KOPT-K1 (cell line): ENCODE measurements around the gene FRMD4B.
A peak's percentile ranks its signal among the peaks of the same experiment; 100 is the strongest.

ENCODE experiments used
- H3K27ac ChIP-seq: fragments of 200-600 bp; sonication (generic); 2 replicates; pipeline ENCODE4 v1.5.1; 2016; ENCODE audit warnings: antibody characterized with exemption, mild to moderate bottlenecking, low read depth, low read length; ENCODE audit not compliant: poor library complexity, severe bottlenecking
- H3K36me3 ChIP-seq: fragments of 200-600 bp; sonication (generic); 2 replicates; pipeline ENCODE4 v1.5.1; 2017; ENCODE audit warnings: antibody characterized with exemption, mild to moderate bottlenecking, low read length, moderate library complexity; ENCODE audit not compliant: insufficient read depth
- H3K9me3 ChIP-seq: fragments of 200-600 bp; sonication (generic); 2 replicates; pipeline ENCODE4 v1.5.1; 2017; ENCODE audit warnings: antibody characterized with exemption, low read length, mild to moderate bottlenecking; ENCODE audit not compliant: insufficient read depth, poor library complexity, severe bottlenecking

Gene FRMD4B

DNA sequence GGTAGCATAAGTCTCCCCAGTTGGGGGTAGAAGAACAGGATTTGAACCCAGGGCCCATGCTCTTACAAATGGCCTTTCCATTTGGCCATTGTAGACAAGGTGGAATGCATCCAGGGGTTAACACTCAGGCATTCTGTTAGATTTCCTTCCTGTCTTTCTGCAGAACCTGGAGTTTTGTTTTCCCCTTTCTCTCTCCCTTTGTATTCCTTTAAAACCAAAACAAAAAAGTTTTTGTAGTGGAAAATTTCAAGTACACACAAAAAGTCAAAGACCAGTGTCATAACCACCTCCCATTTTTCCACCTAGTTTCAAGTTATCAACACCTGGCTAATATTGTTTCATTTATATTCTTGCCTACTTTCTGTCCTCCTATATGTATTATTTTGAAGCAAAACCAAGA lies 26.0 kb downstream of the FRMD4B start:
- no peak overlapping the region for H3K27ac ChIP-seq
- H3K9me3 ChIP-seq = no peaks in the 10 kb centered on the region
- no peaks in the 10 kb centered on the region for H3K36me3 ChIP-seq

DNA sequence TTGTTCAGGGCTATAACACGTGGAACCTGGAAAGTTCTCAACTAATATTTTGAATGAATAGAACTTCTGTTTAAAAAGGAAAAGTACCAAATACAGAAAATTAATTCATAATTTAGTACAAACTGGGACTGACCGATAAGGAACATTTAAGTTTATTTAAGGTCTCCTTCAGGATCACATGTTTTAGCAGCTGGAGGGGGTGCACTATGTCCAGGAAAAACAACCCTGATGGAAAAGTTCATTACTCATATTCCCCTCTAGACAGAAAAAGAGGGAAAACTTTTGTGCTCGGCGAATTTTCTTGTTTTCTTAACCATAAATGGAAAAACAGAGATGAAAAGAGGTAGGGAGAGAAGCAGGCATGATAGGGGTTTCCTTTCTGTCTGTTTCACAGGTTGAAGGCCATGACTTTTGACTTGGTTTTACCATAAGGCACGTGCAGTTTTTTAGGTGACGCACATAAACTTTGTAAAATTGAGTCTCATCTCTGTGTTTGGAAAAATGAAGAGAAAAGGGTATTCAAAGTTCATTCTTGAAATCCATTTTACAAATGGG lies 26.5 kb downstream of the FRMD4B start:
- Histone ChIP-seq H3K27ac (no peak overlapping the region), H3K9me3 (no peaks in the 10 kb centered on the region), H3K36me3 (no peaks in the 10 kb centered on the region)

DNA sequence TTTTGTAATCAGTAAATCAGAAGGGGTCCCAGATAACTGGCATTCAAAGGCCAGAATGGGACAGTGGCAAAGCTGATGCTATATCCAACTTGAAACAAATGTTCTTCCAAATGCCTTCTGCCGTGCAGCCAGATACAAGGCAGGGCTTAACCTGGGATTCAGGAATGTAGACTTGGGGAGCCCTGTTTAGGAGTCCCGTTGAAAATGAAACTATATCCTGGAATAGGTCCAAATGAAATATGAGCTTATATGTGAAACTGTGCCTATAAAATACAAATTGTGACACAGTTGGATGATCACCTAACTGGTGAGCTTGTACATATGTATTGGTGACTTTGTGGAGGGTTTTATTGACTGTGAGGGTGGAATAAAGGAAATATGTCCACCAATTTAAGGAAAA lies 28.7 kb downstream of the FRMD4B start:
- Histone ChIP-seq H3K9me3 (no peaks in the 10 kb centered on the region), H3K36me3 (no peaks in the 10 kb centered on the region), H3K27ac (no peak overlapping the region)

DNA sequence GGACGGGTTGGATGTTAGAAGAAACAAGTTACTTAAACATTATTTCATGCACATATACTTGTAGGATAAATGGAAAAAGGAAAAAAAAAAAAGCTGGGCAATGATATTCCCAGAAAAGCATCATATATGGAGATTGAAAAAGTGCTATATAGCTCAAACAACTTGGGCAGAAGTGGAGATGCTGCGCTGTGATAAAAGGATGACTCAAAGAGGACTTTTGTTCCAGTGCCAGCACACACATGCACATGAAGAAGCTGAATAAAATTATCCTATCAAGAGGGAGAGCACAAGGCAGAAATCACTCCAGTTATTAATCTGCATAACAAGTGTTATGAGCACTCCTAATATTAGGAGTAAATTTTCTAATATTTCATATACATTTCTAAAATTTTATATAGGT lies 30.9 kb downstream of the FRMD4B start:
- H3K27ac ChIP-seq = no peak overlapping the region
- H3K36me3 ChIP-seq = no peaks in the 10 kb centered on the region
- no peaks in the 10 kb centered on the region for H3K9me3 ChIP-seq

DNA sequence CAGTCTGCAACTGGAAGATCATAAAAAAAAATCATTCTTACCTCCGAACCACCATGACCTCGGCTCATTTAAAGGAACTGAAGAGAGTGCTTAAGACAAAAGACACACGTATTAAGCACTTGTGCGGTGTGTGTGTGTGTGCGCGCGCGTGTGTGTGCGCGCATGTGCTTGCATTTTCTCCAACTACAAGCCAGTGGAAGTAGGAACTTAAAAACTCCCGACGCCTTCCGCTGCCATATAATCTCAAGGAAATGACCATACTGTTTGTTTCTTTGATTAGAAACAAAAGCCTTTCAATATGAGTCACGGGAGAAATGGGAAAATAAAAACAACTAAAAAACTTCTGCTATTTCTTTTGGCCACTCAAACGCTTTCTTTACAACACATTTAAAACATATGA lies 32.4 kb downstream of the FRMD4B start:
- Histone ChIP-seq H3K9me3 (no peaks in the 10 kb centered on the region), H3K36me3 (no peaks in the 10 kb centered on the region), H3K27ac (no peak overlapping the region)

DNA sequence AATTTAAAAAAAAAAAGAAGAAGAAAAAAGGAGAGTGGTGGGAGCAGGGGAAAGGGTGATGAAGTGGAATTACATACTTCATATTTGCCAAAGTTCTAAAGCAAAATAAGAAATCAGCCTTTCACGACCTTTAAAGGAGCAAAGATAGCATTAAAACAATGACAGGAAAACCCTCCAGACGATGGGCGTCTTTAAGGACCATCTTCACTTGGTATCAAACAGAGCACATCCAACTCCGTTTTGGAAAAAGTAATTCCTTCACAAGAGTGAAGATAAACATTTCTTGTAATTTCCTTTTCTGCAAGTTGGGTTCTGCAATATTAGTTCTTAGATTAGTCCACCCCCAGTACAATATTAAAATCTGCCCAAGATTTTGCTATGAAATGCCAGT lies 32.8 kb downstream of the FRMD4B start:
- Histone ChIP-seq H3K36me3 (no peaks in the 10 kb centered on the region), H3K27ac (no peak overlapping the region), H3K9me3 (no peaks in the 10 kb centered on the region)

DNA sequence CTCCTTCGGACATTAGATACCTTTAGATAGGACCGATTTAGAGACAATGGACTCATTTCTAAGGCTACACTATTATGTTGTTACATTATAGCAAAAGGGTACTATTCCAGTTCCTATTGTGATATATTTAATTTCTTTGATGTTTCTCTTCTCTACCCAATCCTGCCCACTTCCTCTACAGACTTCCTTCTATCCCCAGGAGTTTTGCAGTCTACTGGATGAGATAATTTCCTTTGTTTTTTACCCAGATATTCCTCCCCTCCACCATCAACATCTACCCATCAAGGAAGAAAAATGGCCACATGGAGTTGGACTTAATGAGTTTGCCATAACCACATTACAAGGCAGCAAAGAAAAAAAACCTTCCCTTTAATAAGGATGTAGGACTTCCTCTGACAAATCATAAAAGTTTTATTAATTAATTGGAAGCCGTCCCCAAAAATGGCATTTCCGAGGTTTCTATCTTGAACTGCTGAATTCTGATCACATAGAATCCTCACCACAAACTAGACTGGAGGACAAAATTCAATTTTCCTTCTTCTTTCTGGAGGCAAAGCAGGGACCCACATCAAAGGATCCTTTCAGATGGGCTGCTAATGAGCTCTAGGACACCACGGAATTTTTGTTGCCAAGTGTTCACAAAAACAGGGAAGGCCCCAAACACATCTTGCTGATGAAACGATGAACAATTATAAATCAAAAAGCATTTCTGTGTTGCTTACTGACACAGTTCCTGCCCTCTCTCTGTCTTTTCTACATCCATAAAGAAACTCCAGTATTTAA lies 33.4 kb downstream of the FRMD4B start:
- Histone ChIP-seq H3K36me3 (no peaks in the 10 kb centered on the region), H3K27ac (no peak overlapping the region), H3K9me3 (no peaks in the 10 kb centered on the region)

DNA sequence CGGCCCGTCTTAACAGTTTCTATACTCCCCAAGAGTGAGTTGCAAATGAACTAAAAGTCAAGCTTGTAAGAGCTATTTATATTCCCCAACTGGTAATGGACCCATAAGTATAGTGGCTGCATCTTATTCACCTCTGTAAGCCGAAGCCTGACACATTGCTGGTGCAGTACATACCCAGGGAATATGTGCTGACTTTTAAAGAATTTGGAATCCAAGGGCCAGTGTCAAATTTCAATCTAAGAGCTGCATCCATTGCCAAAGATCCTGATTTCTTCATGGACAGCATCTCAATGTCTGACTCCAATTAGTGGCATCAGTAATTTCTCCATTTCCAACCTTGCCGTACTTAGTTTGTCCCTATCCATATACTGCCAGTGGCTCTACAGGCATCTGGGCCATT lies 42.0 kb downstream of the FRMD4B start:
- Histone ChIP-seq H3K9me3 (no peaks in the 10 kb centered on the region), H3K27ac (no peak overlapping the region), H3K36me3 (no peaks in the 10 kb centered on the region)

DNA sequence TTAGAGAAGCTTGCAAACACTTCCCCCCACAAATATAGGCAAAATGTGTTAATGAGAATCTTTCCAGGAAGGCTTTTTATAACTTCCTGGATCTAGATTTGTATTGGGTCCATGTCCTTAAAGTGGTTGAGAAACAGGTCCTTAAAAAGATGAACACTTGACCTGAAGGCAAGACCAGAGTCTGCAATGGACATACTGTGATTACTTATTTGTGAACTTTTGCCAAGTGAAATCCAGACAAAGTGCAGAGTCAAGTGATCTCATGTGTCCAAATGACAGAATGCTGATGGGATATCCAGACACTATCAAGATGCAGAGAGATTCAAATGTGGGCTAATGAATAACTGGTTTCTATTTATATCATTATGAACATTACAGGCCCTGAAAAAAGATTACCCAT lies 43.8 kb downstream of the FRMD4B start:
- Histone ChIP-seq H3K36me3 (no peaks in the 10 kb centered on the region), H3K27ac (no peak overlapping the region), H3K9me3 (no peaks in the 10 kb centered on the region)

DNA sequence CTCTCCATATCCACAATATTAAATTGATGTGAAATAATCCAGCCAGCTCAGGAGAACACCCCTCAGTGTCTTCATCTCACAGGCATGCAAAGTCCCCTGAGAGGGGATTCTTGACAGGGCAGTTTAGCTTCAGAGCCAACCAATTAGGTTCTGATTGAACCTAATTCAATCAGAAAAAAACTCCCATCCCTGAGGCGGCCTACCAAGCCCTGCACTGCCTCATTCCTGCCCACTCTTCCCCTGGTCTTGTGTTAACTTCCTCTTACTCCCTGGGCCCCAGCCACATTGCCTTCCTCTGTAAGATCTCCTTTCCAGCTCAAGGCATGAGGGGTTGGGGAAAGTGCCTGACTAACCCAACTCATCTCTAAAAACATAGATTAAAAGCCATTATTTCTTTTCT lies 46.1 kb downstream of the FRMD4B start:
- Histone ChIP-seq H3K27ac (no peak overlapping the region), H3K36me3 (no peaks in the 10 kb centered on the region), H3K9me3 (no peaks in the 10 kb centered on the region)

DNA sequence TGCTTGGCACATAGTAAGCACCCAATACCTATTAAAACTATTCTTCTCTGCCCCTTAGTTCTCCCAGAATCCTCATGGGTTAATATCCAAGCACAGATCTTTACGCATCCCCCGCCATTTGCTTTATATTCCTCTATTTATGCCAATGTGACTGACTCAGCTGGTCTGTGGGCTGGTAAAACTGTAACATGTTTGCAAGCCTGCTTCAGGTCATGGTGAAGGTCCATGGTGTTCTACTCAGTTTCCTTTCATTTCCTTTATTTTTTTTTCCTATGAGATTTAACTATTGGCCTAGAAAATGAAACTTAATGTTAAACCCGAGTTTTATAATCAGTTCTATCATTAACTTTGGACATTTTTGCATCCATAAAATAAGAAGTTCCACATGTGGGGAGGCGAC lies 47.0 kb downstream of the FRMD4B start:
- H3K27ac ChIP-seq = no peak overlapping the region
- no peaks in the 10 kb centered on the region for H3K9me3 ChIP-seq
- H3K36me3 ChIP-seq = no peaks in the 10 kb centered on the region

DNA sequence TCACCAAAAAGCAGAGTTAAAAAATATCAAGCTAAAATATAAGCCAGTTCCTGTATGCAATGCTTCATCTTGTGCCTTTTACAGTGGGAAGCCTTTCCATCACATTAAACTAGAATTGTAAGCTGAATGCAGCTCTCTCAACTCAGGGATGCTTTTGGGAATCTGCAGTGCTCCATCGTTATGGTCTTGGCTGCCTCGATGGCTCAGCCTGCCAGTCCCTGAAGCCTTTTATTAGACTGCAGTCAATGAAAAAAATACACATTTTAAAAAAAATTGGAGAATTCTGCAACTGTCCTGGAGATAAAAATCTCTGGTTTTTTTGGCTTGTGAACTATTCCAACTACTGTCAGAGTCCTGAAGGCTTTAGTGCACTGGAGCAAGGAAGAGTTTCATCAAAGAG lies 53.0 kb downstream of the FRMD4B start:
- Histone ChIP-seq H3K27ac (no peak overlapping the region), H3K36me3 (no peaks in the 10 kb centered on the region), H3K9me3 (no peaks in the 10 kb centered on the region)

DNA sequence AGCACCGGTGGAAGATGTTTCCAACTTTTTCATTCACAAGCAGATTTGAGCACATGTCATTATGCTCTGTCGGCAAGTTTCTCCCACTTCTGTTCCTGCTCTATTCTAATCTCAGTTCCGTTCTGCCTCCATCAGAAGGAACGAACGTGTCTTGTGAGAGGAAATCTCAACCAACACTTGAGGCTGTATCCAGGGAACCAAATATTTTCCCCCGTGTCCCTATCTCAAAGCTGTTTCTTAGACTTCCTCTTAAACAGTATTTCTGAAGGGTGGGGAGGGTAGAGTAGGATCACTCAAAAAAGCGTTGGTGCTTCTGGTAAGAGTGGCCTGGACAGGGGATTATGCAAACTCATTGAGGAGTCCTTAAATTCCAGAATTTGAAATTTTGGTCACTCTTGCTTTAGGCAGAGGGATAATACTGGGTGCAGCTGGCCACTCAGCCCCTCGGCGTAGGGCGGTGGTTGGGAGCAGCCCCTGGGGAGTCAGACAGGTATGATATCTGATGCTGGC lies 54.9 kb downstream of the FRMD4B start:
- H3K36me3 ChIP-seq = no peaks in the 10 kb centered on the region
- H3K27ac ChIP-seq = no peak overlapping the region

DNA sequence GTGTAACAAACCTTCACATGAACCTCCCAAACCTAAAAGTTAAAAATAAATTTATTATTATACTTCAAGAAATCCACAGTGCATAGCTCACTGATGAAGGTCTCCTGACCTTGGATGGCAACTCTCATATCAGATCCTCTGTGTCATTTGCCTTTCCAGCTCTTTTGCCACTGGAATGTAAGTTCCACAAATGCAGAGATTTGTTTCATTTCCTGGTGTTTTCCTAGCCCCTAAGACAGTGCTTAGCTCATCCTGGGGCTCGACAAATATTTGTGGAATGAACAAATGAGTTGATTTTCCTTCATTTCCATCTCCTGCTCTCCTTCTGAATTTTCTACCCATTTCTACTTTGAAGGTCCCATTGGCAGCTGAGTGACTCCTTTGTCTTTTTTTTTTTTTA lies 56.0 kb downstream of the FRMD4B start:
- H3K9me3 ChIP-seq = no peaks in the 10 kb centered on the region
- H3K27ac ChIP-seq = no peak overlapping the region
- H3K36me3 ChIP-seq = no peaks in the 10 kb centered on the region

More for the DNA sequence above, 54.9 kb downstream of the FRMD4B start:
- H3K9me3 ChIP-seq = no peaks in the 10 kb centered on the region

DNA sequence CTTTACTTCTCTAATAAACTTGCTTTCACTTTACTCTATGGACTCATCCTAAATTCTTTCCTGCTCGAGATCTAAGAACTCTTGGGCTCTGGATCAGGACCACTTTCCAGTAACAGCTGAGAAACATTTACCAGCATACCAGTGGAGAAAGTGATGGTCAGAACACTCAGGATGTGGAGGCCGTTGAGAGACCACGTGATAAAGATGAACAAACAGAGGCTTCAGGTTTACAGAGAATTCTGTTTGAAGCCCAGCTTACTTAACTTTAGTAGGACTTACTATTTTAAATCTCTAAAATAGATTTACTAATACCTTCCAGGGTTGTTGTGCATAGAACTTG lies 57.0 kb downstream of the FRMD4B start:
- no peaks in the 10 kb centered on the region for H3K36me3 ChIP-seq
- no peaks in the 10 kb centered on the region for H3K9me3 ChIP-seq
- peak overlapping the region; percentile 73 for H3K27ac ChIP-seq
